ENCODE data around the gene DHX16. TPM values are rescaled to one million over a fixed set of nuclear protein-coding genes. Genes with fewer than 3 reads are reported as not detected.

The DHX16 gene
- total RNA-seq, 1 donor from 2014 or later: 34.7 TPM

GRCh38 chr6:30610065-30610464, 62.7 kb downstream of the DHX16 start:
- no peak for DNase-seq (ENCODE audit: low read depth)
- Histone ChIP-seq H3K4me3 (ENCODE audit: low read depth, low read length) (no peak overlapping the region), H3K36me3 (ENCODE audit: control insufficient read depth, insufficient read depth, low read length) (peaks cover 6% of the 10 kb centered on the region), H3K27me3 (ENCODE audit: control insufficient read depth, insufficient read depth, low read length) (no peaks in the 10 kb centered on the region)
- no peak for TF ChIP-seq CTCF (IDR thresholded peaks at IDR 0.05; ENCODE audit: insufficient read depth, low read length, poor library complexity, severe bottlenecking)

- no peak for DNase-seq (ENCODE audit: low read depth)
- Histone ChIP-seq H3K4me3 (ENCODE audit: low read depth, low read length) (no peak overlapping the region), H3K27me3 (ENCODE audit: control insufficient read depth, insufficient read depth, low read length) (no peaks in the 10 kb centered on the region), H3K36me3 (ENCODE audit: control insufficient read depth, insufficient read depth, low read length) (peaks cover 12% of the 10 kb centered on the region)
- no peak for TF ChIP-seq CTCF (IDR thresholded peaks at IDR 0.05; ENCODE audit: insufficient read depth, low read length, poor library complexity, severe bottlenecking)
These were observed 68.8 kb downstream of the DHX16 start for GRCh38 chr6:30603961-30604360.

Other genes with a start within 250 kb of the DHX16 start
- 109 and 115 TPM in 2 replicates for gene HLA-E, start 183.5 kb downstream of the DHX16 start, total RNA-seq
- 31.1 and 36.7 TPM in 2 replicates for gene GNL1, start 116.5 kb downstream of the DHX16 start, total RNA-seq
- gene PRR3, start 115.7 kb downstream of the DHX16 start, total RNA-seq: 8.6 and 10.1 TPM in 2 replicates
- 46.3 and 57.7 TPM in 2 replicates for gene ABCF1, start 101.6 kb downstream of the DHX16 start, total RNA-seq
- 38.6 and 40.2 TPM in 2 replicates for gene PPP1R10, start 55.8 kb downstream of the DHX16 start, total RNA-seq
- 56.4 and 78.9 TPM in 2 replicates for gene MRPS18B, start 55.2 kb downstream of the DHX16 start, total RNA-seq
- gene ATAT1, start 46.1 kb downstream of the DHX16 start, total RNA-seq: 6.6 and 8.5 TPM in 2 replicates
- 7.6 and 12.7 TPM in 2 replicates for gene C6orf136, start 25.9 kb downstream of the DHX16 start, total RNA-seq
- gene PPP1R18, start 13.6 kb upstream of the DHX16 start, total RNA-seq: 125 and 129 TPM in 2 replicates
- 8.9 and 10.4 TPM in 2 replicates for gene NRM, start 18.0 kb upstream of the DHX16 start, total RNA-seq
- gene MDC1, start 44.3 kb upstream of the DHX16 start, total RNA-seq: 11.4 and 14.7 TPM in 2 replicates
- gene TUBB, start 47.3 kb upstream of the DHX16 start, total RNA-seq: 808 and 855 TPM in 2 replicates
- 136 and 142 TPM in 2 replicates for gene FLOT1, start 69.7 kb upstream of the DHX16 start, total RNA-seq
- gene IER3, start 71.5 kb upstream of the DHX16 start, total RNA-seq: 188 and 229 TPM in 2 replicates
- 171 and 173 TPM in 2 replicates for gene DDR1, start 211.5 kb upstream of the DHX16 start, total RNA-seq
- 23.0 and 27.7 TPM in 2 replicates for gene GTF2H4, start 235.2 kb upstream of the DHX16 start, total RNA-seq
- 34.7 and 37.7 TPM in 2 replicates for gene VARS2, start 241.2 kb upstream of the DHX16 start, total RNA-seq